C4-2B (cell line): ENCODE results near the gene PTPRD.

Experiments
- CTCF ChIP-seq: fragments of 450-650 bp; conservative IDR thresholded peaks from 2 replicates; pipeline ENCODE4 v1.5.1; 2017; ENCODE audit warnings: mild to moderate bottlenecking
- ZFX ChIP-seq: fragments of 450-650 bp; IDR thresholded peaks from 2 replicates; pipeline ENCODE4 v1.6.1; 2017

GRCh38 chr9:9912459-9912858 is 700.3 kb downstream of the PTPRD start:
- TF ChIP-seq CTCF = peak; percentile 56
- no peak for TF ChIP-seq ZFX
